GM21515 (cell line): ENCODE results near the gene DLGAP1.
"Not testable (repeated sequence)": the region's sequence is repeated elsewhere in the genome, so short reads cannot be mapped to it uniquely, and the experiment has no call there.

Experiments
- ATAC-seq: cut with Tn5 transposase; IDR thresholded peaks from one replicate; pipeline ENCODE4 v1.9.1; 2021; ENCODE audit not compliant: unreplicated experiment

The DLGAP1 gene

GRCh38 chr18:4455113-4455811 lies at the start of gene DLGAP1:
Gene DLGAP1, minus strand, starts transcription at chr18:4455307.
- ATAC-seq: no peak

- not testable (repeated sequence) for ATAC-seq
Measured at GRCh38 chr18:4494703-4495284, 39.7 kb upstream of the DLGAP1 start.

GRCh38 chr18:4468511-4468910 lies 13.4 kb upstream of the DLGAP1 start:
- ATAC-seq: no peak

GRCh38 chr18:4454537-4455112 lies 482 bp downstream of the DLGAP1 start:
- no peak for ATAC-seq

GRCh38 chr18:4453874-4454536 lies 1.1 kb downstream of the DLGAP1 start:
- no peak for ATAC-seq

- ATAC-seq: no peak
Measured at GRCh38 chr18:4453567-4453873, 1.6 kb downstream of the DLGAP1 start.

- ATAC-seq: no peak
Measured at GRCh38 chr18:4450065-4450658, 4.9 kb downstream of the DLGAP1 start.

GRCh38 chr18:4445902-4446301 lies 9.2 kb downstream of the DLGAP1 start:
- ATAC-seq: no peak

GRCh38 chr18:4444306-4444705 lies 10.8 kb downstream of the DLGAP1 start:
- ATAC-seq: no peak

- ATAC-seq: no peak
Measured at GRCh38 chr18:4441098-4441497, 14.0 kb downstream of the DLGAP1 start.

GRCh38 chr18:4438938-4439337 lies 16.2 kb downstream of the DLGAP1 start:
- ATAC-seq: no peak

- no peak for ATAC-seq
Measured at GRCh38 chr18:4433717-4434116, 21.4 kb downstream of the DLGAP1 start.

- ATAC-seq: no peak
Measured at GRCh38 chr18:4430836-4431235, 24.3 kb downstream of the DLGAP1 start.

- ATAC-seq: no peak
Measured at GRCh38 chr18:4417714-4418113, 37.4 kb downstream of the DLGAP1 start.

GRCh38 chr18:4416976-4417375 lies 38.1 kb downstream of the DLGAP1 start:
- no peak for ATAC-seq

- ATAC-seq: no peak
Measured at GRCh38 chr18:4412286-4412685, 42.8 kb downstream of the DLGAP1 start.

GRCh38 chr18:4406856-4407255 lies 48.3 kb downstream of the DLGAP1 start:
- no peak for ATAC-seq

- ATAC-seq: no peak
Measured at GRCh38 chr18:4405965-4406364, 49.1 kb downstream of the DLGAP1 start.

- no peak for ATAC-seq
Measured at GRCh38 chr18:4403836-4404235, 51.3 kb downstream of the DLGAP1 start.

- no peak for ATAC-seq
Measured at GRCh38 chr18:4400911-4401310, 54.2 kb downstream of the DLGAP1 start.

- ATAC-seq: no peak
Measured at GRCh38 chr18:4399929-4400328, 55.2 kb downstream of the DLGAP1 start.

GRCh38 chr18:4394700-4395099 lies 60.4 kb downstream of the DLGAP1 start:
- ATAC-seq: no peak
